Coronary artery (tissue), 2 donors: Measurements from ENCODE around the gene DCUN1D3.
"Not testable (repeated sequence)": the region's sequence is repeated elsewhere in the genome, so short reads cannot be mapped to it uniquely, and the experiment has no call there.

Source experiments
- DNase-seq: peaks from one replicate; pipeline ENCODE4 v3.0.0-alpha.2; 2017; ENCODE audit warnings: low spot score
- H3K27ac ChIP-seq, 2 donors: fragments of 200-600 bp; sonication (generic); one replicate each; pipeline ENCODE4 v1.5.1; 2016 to 2019
- H3K4me3 ChIP-seq: fragments of 200-600 bp; sonication (generic); 2 replicates; pipeline ENCODE4 v1.5.1; 2016; ENCODE audit warnings: mild to moderate bottlenecking, moderate library complexity
- TF ChIP-seq, protein P1 (sequence below): fragments of 200-600 bp; sonication (generic); IDR thresholded peaks from one replicate; pipeline ENCODE4 v1.5.1; 2019; ENCODE audit warnings: antibody characterized with exemption

DCUN1D3 gene

GRCh38 chr16:20930365-20930690 lies 30.2 kb upstream of the DCUN1D3 start:
- TF ChIP-seq, protein P1, sequence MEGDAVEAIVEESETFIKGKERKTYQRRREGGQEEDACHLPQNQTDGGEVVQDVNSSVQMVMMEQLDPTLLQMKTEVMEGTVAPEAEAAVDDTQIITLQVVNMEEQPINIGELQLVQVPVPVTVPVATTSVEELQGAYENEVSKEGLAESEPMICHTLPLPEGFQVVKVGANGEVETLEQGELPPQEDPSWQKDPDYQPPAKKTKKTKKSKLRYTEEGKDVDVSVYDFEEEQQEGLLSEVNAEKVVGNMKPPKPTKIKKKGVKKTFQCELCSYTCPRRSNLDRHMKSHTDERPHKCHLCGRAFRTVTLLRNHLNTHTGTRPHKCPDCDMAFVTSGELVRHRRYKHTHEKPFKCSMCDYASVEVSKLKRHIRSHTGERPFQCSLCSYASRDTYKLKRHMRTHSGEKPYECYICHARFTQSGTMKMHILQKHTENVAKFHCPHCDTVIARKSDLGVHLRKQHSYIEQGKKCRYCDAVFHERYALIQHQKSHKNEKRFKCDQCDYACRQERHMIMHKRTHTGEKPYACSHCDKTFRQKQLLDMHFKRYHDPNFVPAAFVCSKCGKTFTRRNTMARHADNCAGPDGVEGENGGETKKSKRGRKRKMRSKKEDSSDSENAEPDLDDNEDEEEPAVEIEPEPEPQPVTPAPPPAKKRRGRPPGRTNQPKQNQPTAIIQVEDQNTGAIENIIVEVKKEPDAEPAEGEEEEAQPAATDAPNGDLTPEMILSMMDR: no peak
- H3K4me3 ChIP-seq: no peak overlapping the region
- H3K27ac ChIP-seq: peak overlapping the region; percentile 62 to 84
- no peak for DNase-seq

DNA sequence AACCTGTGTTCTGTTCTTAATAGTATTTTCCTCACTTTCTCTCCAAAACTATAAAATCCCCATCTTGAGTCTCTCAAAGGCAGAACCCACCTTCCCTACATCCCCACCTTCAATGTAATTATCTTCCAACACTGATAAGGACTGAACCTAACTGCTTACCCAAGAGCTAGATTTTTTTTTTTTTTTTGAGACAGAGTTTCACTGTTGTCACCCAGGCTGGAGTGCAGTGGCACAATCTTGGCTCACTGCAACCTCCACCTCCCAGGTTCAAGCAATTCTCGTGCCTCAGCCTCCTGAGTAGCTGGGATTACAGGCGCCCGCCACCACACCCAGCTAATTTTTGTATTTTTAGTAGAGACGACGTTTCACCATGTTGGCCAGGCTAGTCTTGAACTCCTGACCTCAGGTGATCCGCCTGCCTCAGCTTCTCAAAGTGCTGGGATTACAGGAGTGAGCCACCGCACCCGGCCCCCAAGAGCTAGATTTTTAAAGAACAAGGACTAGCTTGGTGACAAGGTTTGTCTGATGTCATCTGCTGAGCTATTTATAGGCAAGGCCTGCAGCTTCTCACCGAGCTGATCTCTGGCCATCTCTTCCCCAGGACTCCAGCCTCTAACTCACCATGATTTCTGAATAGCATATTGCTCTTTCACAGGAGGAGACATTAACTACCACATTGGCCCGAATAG lies 29.7 kb upstream of the DCUN1D3 start:
- DNase-seq, H3K4me3 ChIP-seq: not testable (repeated sequence)
- peak overlapping the region; percentile 62 to 84 for H3K27ac ChIP-seq

- Histone ChIP-seq H3K4me3 (no peak overlapping the region), H3K27ac (peak overlapping the region; percentile 62 to 84)
- DNase-seq: no peak
- TF ChIP-seq, protein P1: no peak
Measured at GRCh38 chr16:20928774-20929411, 28.7 kb upstream of the DCUN1D3 start.

- no peak for DNase-seq
- Histone ChIP-seq H3K4me3 (no peak overlapping the region), H3K27ac (no peak overlapping the region)
- TF ChIP-seq, protein P1: no peak
Measured at GRCh38 chr16:20925751-20926150, 25.6 kb upstream of the DCUN1D3 start.

GRCh38 chr16:20923876-20924275 lies 23.7 kb upstream of the DCUN1D3 start:
- H3K27ac ChIP-seq: no peak overlapping the region
- TF ChIP-seq, protein P1: no peak
- no peak overlapping the region for H3K4me3 ChIP-seq
- no peak for DNase-seq

DNA sequence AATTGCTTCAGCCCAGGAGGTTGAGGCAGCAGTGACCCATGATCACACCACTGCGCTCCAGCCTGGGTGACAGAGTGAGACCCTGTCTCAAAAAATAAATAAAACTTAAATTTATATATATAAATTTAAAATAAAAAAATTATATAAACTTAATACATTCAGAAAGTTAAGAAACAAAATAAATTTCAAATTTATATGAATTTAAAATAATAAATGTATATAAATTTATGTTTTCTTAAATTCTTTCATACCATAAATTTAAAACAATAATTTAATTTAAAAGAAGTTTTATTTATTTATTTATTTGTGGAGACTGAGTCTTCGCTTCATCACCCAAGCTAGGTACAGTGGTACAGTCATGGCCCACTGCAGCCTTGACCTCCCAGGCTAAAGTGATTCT lies 20.6 kb upstream of the DCUN1D3 start:
- Histone ChIP-seq H3K4me3 (no peak overlapping the region), H3K27ac (no peak overlapping the region)
- TF ChIP-seq, protein P1: no peak
- DNase-seq: no peak

- H3K27ac ChIP-seq: no peak overlapping the region
- DNase-seq: no peak
- no peak overlapping the region for H3K4me3 ChIP-seq
- TF ChIP-seq, protein P1: no peak
Measured at GRCh38 chr16:20920091-20920490, 19.9 kb upstream of the DCUN1D3 start.
